AG04450 (cell line): ENCODE data around the gene MAGI2. TPM values are rescaled to one million over a fixed set of nuclear protein-coding genes. Genes with fewer than 3 reads are reported as not detected.
A peak's percentile ranks its signal among the peaks of the same experiment; 100 is the strongest.

Experiments
- CTCF ChIA-PET: fragments of 300-600, 350-600 bp; formaldehyde crosslinking; extraction: SDS; loops from one replicate; lab custom pipeline; 2022; ENCODE audit warnings: antibody characterized with exemption, inconsistent platforms; lab: Charles Lee
- POLR2A ChIA-PET: fragments of 350-600 bp; formaldehyde crosslinking; extraction: SDS; loops from one replicate; lab custom pipeline; 2021; ENCODE audit warnings: antibody characterized with exemption, inconsistent platforms; lab: Yijun Ruan, JAX
- DNase-seq: peaks from one replicate; pipeline ENCODE4 v3.0.0-alpha.2; 2011; ENCODE audit warnings: low read depth, low spot score
- H3K27ac ChIP-seq: one replicate; pipeline ENCODE4 v1.5.1; 2012; ENCODE audit warnings: low read depth, low read length, control low read depth
- H3K27me3 ChIP-seq: one replicate; pipeline ENCODE4 v1.6.0; 2012; ENCODE audit warnings: low read length; ENCODE audit not compliant: control insufficient read depth, insufficient read depth
- H3K4me3 ChIP-seq: 2 replicates; pipeline ENCODE4 v1.5.1; 2011; ENCODE audit warnings: mild to moderate bottlenecking, low read depth, low read length, control low read depth
- H3K9me3 ChIP-seq: 2 replicates; pipeline ENCODE4 v1.5.1; 2012; ENCODE audit warnings: low read length; ENCODE audit not compliant: control insufficient read depth, insufficient read depth
- CTCF ChIP-seq: IDR thresholded peaks from 2 replicates; pipeline ENCODE4 v1.5.1; 2011; ENCODE audit warnings: low read depth, low read length, control low read depth, inconsistent platforms
- polyA plus RNA-seq: library from polyadenylated mRNA; depleted of rRNA; stranded (reverse); fragments of >200 nt; gene quantifications from 2 replicates; pipeline ENCODE4 v1.2.3, GENCODE V29; 2011

The MAGI2 gene
- polyA plus RNA-seq, 1 experiment, result 2.3 TPM

- ChIA-PET CTCF (no interaction called here), POLR2A (no interaction called here)
- H3K27me3 ChIP-seq, result no peaks in the 10 kb centered on the region
- H3K4me3 ChIP-seq, result no peak overlapping the region
- TF ChIP-seq CTCF, result no peak
- no peak for DNase-seq
- no peaks in the 10 kb centered on the region for H3K9me3 ChIP-seq
- no peak overlapping the region for H3K27ac ChIP-seq
Measured at GRCh38 chr7:78601728-78602127, 851.7 kb downstream of the MAGI2 start.

- Histone ChIP-seq H3K4me3 (no peak overlapping the region), H3K27ac (no peak overlapping the region), H3K9me3 (no peaks in the 10 kb centered on the region), H3K27me3 (no peaks in the 10 kb centered on the region)
- ChIA-PET POLR2A (no interaction called here), CTCF (no interaction called here)
- no peak for TF ChIP-seq CTCF
- no peak for DNase-seq
Measured at GRCh38 chr7:78594156-78594555, 859.3 kb downstream of the MAGI2 start.

DNA sequence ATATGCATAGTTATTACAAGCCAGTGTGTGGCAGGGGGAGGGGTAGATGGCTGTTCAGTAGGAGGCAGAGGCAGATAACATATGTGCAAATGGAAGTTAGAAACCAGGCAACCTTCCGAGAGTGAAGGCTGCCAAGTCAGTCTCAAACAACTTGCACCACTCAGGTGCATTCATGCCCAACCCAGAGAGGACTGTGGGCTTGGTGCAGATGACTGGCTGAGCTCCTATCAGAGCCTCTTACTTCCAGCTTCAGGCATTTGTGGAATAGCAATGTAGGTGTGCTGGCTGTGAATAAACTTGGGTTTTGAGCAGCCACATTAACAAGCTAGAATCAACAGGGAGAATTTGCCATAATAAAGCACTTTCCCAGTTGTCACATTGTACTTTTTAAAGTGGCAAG lies 865.1 kb downstream of the MAGI2 start:
- no peak for TF ChIP-seq CTCF
- no peaks in the 10 kb centered on the region for H3K9me3 ChIP-seq
- CTCF ChIA-PET, result interaction anchor here (1.2 to 1.5 kb wide), 2 partner anchors 8 to 454 kb away, joined by 4 read pairs; no protein-coding TSS in a partner anchor
- H3K27me3 ChIP-seq, result no peaks in the 10 kb centered on the region
- DNase-seq, result no peak
- H3K27ac ChIP-seq, result no peak overlapping the region
- POLR2A ChIA-PET, result no interaction called here
- no peak overlapping the region for H3K4me3 ChIP-seq

DNA sequence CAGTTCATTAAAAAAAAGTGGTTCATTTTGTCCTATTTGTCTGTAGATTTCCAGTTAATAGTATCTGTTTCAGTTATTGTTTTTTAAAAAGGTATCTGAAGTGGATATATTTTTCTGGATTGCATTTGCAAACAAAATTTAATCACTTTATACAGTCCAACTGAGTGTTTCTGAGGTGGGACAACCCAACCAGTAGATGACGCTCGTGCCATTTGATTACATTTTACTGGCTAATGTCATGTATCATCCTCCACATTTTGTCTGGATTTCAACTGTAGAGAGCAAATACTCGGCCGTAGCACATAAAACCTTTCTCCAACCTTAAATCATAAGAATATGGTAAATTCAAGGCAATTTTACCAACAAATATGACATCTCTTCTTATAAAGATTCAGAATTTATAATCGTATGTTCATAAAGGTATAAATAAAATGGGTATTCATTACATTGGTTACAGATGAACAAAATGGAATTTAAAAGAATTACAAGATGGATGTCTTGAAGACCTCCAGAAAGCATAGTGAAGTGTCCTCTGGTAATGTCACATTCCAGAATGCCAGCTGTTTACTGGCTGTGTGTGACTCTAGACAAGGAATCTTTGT lies 865.9 kb downstream of the MAGI2 start:
- no peak for DNase-seq
- Histone ChIP-seq H3K9me3 (no peaks in the 10 kb centered on the region), H3K27ac (no peak overlapping the region), H3K4me3 (no peak overlapping the region), H3K27me3 (no peaks in the 10 kb centered on the region)
- TF ChIP-seq CTCF, result peak; percentile 52
- POLR2A ChIA-PET, result no interaction called here
- CTCF ChIA-PET, result interaction anchor here (0.7 to 1.5 kb wide), 7 partner anchors 9 to 1460 kb away, joined by 3 to 5 read pairs (median 3); no protein-coding TSS in a partner anchor

DNA sequence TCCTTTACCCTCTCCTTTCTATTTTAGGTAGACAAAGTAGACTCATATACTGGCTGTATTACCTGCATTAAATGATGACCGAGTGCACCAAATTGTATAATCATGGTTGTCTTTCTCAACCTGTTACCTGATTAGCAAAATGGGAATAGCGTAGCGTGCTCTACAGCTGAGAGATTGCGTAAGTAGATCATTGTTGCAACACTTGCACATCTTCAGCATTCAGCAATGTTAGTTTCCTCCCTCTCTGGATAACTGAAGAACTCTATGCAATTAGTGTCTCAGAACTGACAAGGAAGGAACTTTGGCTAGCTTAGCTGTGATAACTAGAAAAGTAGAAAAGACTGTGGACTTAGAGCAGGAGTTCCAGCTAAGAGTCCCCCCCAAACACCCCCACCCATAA lies 867.5 kb downstream of the MAGI2 start:
- DNase-seq, result no peak
- ChIA-PET POLR2A (no interaction called here), CTCF (no interaction called here)
- no peak overlapping the region for H3K27ac ChIP-seq
- no peak for TF ChIP-seq CTCF
- no peak overlapping the region for H3K4me3 ChIP-seq
- H3K9me3 ChIP-seq, result no peaks in the 10 kb centered on the region
- no peaks in the 10 kb centered on the region for H3K27me3 ChIP-seq
